Spleen (tissue), 11 donors: Measurements from ENCODE around the gene RXRB. TPM values are rescaled to one million over a fixed set of nuclear protein-coding genes. Genes with fewer than 3 reads are reported as not detected.

Experiments
- DNase-seq: peaks from one replicate; pipeline ENCODE4 v3.0.0-alpha.2; 2020
- H3K27ac ChIP-seq, 8 donors: fragments of 200-600 bp; sonication (generic) in 7 of 8; 1 replicate in 4 of 8; 2 replicates in 4 of 8; pipeline versions ENCODE4 v1.5.0 to v1.8.0; 2016 to 2021; ENCODE audit warnings: inconsistent platforms in 4 of 8, mild to moderate bottlenecking in 4 of 8, moderate library complexity in 1 of 8
- H3K27me3 ChIP-seq, 7 donors: fragments of 200-600 bp; sonication (generic) in 6 of 7; replicated peaks in 1 of 7; 1 replicate in 4 of 7; 2 replicates in 3 of 7; pipeline versions ENCODE4 v1.5.0 to v1.8.0; 2016 to 2021; ENCODE audit warnings: inconsistent platforms in 3 of 7, mild to moderate bottlenecking in 1 of 7
- H3K36me3 ChIP-seq, 6 donors: fragments of 200-600 bp; sonication (generic) in 5 of 6; 1 replicate in 4 of 6; 2 replicates in 2 of 6; pipeline versions ENCODE4 v1.5.0 to v1.8.0; 2016 to 2021; ENCODE audit warnings: inconsistent platforms in 2 of 6
- H3K4me1 ChIP-seq, 6 donors: fragments of 200-600 bp; sonication (generic) in 5 of 6; 1 replicate in 3 of 6; 2 replicates in 3 of 6; pipeline versions ENCODE4 v1.5.0 to v1.8.0; 2016 to 2021; ENCODE audit warnings: inconsistent platforms in 3 of 6
- H3K4me3 ChIP-seq, 8 donors: fragments of 200-600 bp; sonication (generic) in 7 of 8; 1 replicate in 4 of 8; 2 replicates in 4 of 8; pipeline versions ENCODE4 v1.5.0 to v1.8.0; 2016 to 2021; ENCODE audit warnings: inconsistent platforms in 4 of 8, mild to moderate bottlenecking in 4 of 8, moderate library complexity in 2 of 8
- H3K9me3 ChIP-seq, 8 donors: fragments of 200-600 bp; sonication (generic) in 7 of 8; 1 replicate in 4 of 8; 2 replicates in 4 of 8; pipeline versions ENCODE4 v1.5.0 to v1.8.0; 2016 to 2021; ENCODE audit warnings: inconsistent platforms in 4 of 8
- POLR2A ChIP-seq, 3 donors: fragments of 450-650 bp; IDR thresholded peaks; one replicate each; pipeline ENCODE4 v1.5.1; 2017; ENCODE audit warnings: antibody characterized with exemption in 3 of 3, mild to moderate bottlenecking in 1 of 3
- POLR2AphosphoS5 ChIP-seq, 3 donors: sonication (generic); formaldehyde crosslinking; IDR thresholded peaks; one replicate each; pipeline ENCODE4 v1.5.1; 2017; ENCODE audit warnings: antibody characterized with exemption in 3 of 3
- WGBS, 5 donors: extraction: QIAGEN DNeasy Blood & Tissue Kit in 3 of 5; methylation state at CpG; one replicate each; pipeline versions ENCODE4 v1.1.5 to v1.1.7; 2013 to 2018; 5-methylcytosine and 5-hydroxymethylcytosine counted together
- intact Hi-C: fragments of 100-400 bp; cut with DNase I; formaldehyde crosslinking; loops from one replicate; pipeline ENCODE4 v1.15.0; 2023; ENCODE audit warnings: low total_unique reads
- polyA plus RNA-seq, 3 donors: library from polyadenylated mRNA; stranded (reverse); fragments of 200-250 nt; gene quantifications; one replicate each; pipeline ENCODE4 v1.2.1, GENCODE V29; 2013
- total RNA-seq, 7 donors: library from RNA; depleted of rRNA in 3 of 7; stranded (reverse); fragments of >200 nt in 3 of 7; fragmentation: NEBNext Ultra II Directional in 4 of 7; extraction: Animal tissue kit (Norgen Biotek cat#: 25700) in 4 of 7; gene quantifications; one replicate each; pipeline versions ENCODE4 v1.1.0 to v1.2.1, GENCODE V29; 2016 to 2021
- TF ChIP-seq, protein P1 (sequence below), 11 experiments: fragments of 200-600 bp in 7 of 11; fragments of 450-650 bp in 4 of 11; sonication (generic) in 4 of 11; IDR thresholded peaks in 8 of 11; conservative IDR thresholded peaks in 3 of 11; 1 replicate in 7 of 11; 2 replicates in 4 of 11; pipeline versions ENCODE4 v1.4.0 to v1.8.0; 2016 to 2021; ENCODE audit warnings: antibody characterized with exemption in 11 of 11, inconsistent platforms in 4 of 11, mild to moderate bottlenecking in 1 of 11
- donor health status: healthy with polysubstance abuse.
- donor health status: DM: no; HTN: no; CAD: no; lungs with moderate emphysema.
- donor health status: DM: no; HTN: no; CAD: no.
- donor health status: Bipolar disorder and iron deficiency.
- donor health status: healthy.
- donor health status: DM: no; HTN: no; CAD: no.
- donor health status: DM: yes; HTN: yes; CAD: no.

RXRB gene
- total and polyA plus RNA-seq, 10 donors, result 29.1 to 72.4 (median 53.6) TPM

DNA sequence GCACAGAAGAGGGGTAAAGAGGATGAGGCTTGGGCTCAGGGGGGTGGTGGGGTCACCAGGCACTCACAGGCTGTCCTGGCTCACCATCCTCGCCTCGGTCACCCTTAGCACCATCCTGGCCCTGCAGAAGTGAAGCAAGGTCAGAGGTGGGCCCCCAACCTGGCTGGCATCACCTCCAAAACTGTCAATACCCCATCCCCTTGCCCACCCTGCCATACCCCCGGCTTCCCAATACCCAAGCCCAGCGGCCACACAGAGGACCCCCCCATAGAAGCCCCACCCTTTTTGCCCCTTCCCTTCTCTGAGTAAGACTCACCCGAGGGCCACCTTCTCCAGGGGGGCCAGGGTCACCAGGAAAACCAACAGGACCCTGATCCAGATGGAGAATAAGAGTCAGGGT lies 31.8 kb downstream of the RXRB start:
- TF ChIP-seq POLR2A (IDR thresholded peaks at IDR 0.05) (no peak), POLR2AphosphoS5 (IDR thresholded peaks at IDR 0.05) (no peak)
- TF ChIP-seq, protein P1, sequence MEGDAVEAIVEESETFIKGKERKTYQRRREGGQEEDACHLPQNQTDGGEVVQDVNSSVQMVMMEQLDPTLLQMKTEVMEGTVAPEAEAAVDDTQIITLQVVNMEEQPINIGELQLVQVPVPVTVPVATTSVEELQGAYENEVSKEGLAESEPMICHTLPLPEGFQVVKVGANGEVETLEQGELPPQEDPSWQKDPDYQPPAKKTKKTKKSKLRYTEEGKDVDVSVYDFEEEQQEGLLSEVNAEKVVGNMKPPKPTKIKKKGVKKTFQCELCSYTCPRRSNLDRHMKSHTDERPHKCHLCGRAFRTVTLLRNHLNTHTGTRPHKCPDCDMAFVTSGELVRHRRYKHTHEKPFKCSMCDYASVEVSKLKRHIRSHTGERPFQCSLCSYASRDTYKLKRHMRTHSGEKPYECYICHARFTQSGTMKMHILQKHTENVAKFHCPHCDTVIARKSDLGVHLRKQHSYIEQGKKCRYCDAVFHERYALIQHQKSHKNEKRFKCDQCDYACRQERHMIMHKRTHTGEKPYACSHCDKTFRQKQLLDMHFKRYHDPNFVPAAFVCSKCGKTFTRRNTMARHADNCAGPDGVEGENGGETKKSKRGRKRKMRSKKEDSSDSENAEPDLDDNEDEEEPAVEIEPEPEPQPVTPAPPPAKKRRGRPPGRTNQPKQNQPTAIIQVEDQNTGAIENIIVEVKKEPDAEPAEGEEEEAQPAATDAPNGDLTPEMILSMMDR (IDR thresholded peaks at IDR 0.05 in 8 of 11, conservative IDR thresholded peaks at IDR 0.05 in 3 of 11), result no peak
- intact Hi-C loops, result no loop called here
- DNase-seq, result peak; percentile 30
- H3K4me1 ChIP-seq, result no peaks in the 10 kb centered on the region
- no peak overlapping the region for H3K4me3 ChIP-seq
- WGBS, 5 donors, result 58 to 78% (median 70%) methylated on average over 5 of the region's 5 CpGs
- no peaks in the 10 kb centered on the region for H3K36me3 ChIP-seq
- no peaks in the 10 kb centered on the region for H3K9me3 ChIP-seq
- H3K27ac ChIP-seq, result no peak overlapping the region
- H3K27me3 ChIP-seq, result peaks cover 0 to 6% (median 0%) of the 10 kb centered on the region in 7 donors

DNA sequence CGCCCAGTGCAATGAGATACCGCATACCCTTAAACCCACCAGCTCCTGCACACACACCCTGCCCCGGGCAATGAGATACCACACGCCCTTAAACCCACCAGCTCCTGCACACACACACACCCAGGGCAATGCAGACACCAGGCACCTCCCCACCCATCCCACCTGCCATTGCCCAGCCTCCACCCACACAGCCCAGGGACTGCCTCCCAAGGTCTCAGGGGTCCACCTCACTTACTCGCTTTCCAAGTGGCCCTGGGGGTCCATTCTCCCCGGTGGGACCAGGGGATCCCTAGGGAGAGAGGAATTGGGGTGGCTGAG lies 32.2 kb downstream of the RXRB start:
- H3K4me1 ChIP-seq, result no peaks in the 10 kb centered on the region
- intact Hi-C loops, result no loop called here
- H3K27me3 ChIP-seq, result peaks cover 0 to 6% (median 0%) of the 10 kb centered on the region in 7 donors
- no peaks in the 10 kb centered on the region for H3K36me3 ChIP-seq
- no peak for TF ChIP-seq POLR2AphosphoS5 (IDR thresholded peaks at IDR 0.05)
- no peak for TF ChIP-seq POLR2A (IDR thresholded peaks at IDR 0.05)
- TF ChIP-seq, protein P1 (IDR thresholded peaks at IDR 0.05 in 8 of 11, conservative IDR thresholded peaks at IDR 0.05 in 3 of 11), result no peak
- H3K27ac ChIP-seq, result no peak overlapping the region
- 66 to 85% (median 76%) methylated on average over 6 of the region's 6 CpGs for WGBS, 5 donors
- no peaks in the 10 kb centered on the region for H3K9me3 ChIP-seq
- H3K4me3 ChIP-seq, result no peak overlapping the region
- peak; percentile 36 for DNase-seq

DNA sequence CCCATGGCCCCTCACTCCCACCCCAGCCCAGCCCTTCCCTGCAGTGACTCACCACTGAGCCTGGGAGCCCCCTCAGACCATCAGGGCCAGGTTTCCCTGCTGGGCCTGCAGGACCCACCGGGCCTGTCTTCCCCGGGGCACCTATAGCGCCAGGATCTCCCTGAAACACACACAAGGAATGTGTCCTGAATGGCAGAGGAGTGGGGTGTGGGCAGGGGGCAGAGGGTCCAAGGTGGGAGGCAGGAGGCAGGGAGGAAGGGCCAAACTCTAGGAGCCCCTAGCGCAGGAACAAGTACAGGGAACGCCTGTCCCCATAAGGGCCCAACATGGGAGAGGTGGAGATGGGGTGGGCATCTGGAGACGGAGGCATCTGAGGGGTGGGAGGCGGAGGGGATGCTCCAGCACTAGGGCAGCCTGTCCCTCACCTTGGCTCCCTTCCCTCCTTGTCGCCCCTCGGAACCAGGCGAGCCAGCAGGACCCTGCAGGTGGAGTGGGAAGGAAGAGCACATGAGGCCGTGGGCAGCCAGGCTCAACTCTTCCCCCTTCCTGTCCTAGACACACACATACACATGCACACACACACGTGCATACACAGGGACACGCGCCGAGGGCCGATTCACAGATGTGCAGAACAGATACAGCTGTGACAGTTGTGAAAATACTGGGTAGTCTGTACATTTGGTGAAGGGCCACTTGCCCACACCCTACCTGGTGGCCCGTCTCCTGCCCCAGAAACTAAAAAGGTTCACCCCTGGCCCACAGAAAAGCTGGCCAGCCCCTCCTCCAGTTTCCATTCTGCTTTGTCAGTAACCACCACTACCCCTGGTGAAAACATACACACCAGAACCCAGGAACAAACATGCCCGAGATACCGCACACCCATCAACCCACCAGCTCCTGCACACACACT lies 32.8 kb downstream of the RXRB start:
- no peaks in the 10 kb centered on the region for H3K4me1 ChIP-seq
- no peaks in the 10 kb centered on the region for H3K36me3 ChIP-seq
- H3K9me3 ChIP-seq, result no peaks in the 10 kb centered on the region
- no peak overlapping the region for H3K4me3 ChIP-seq
- H3K27me3 ChIP-seq, result peaks cover 0 to under 1% (median 0%) of the 10 kb centered on the region in 7 donors
- intact Hi-C loops, result no loop called here
- TF ChIP-seq POLR2AphosphoS5 (IDR thresholded peaks at IDR 0.05), result no peak
- TF ChIP-seq, protein P1 (IDR thresholded peaks at IDR 0.05 in 8 of 11, conservative IDR thresholded peaks at IDR 0.05 in 3 of 11), result no peak
- TF ChIP-seq POLR2A (IDR thresholded peaks at IDR 0.05), result no peak
- no peak overlapping the region for H3K27ac ChIP-seq
- 84 to 93% (median 86%) methylated on average over 14 to 19 of the region's 19 CpGs for whole genome bisulfite sequencing, 5 donors
- DNase-seq, result peak; percentile 64

DNA sequence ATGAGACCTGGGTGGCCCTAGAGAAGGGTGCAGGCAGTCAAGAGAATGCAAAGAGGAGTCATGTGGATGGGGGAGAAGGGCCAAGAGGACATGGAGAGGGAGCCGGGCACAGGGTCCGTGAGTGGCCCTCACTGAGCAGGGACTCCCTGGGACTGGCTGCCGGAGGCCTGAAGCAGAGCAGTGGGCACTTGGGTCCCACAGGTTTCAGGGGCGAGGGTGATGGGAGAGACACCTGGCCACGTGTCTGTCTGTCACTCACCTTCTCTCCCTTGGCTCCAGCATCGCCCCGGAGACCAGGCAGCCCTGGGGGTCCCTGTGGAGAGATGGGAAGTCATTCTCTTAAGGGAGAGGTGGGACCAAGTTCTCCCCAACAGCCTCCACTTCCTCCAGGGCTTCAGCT lies 33.7 kb downstream of the RXRB start:
- TF ChIP-seq POLR2A (IDR thresholded peaks at IDR 0.05) (no peak), POLR2AphosphoS5 (IDR thresholded peaks at IDR 0.05) (no peak)
- TF ChIP-seq, protein P1 (IDR thresholded peaks at IDR 0.05 in 8 of 11, conservative IDR thresholded peaks at IDR 0.05 in 3 of 11), result no peak
- Histone ChIP-seq H3K27me3 (no peaks in the 10 kb centered on the region), H3K4me1 (peaks cover 0 to 8% (median 4%) of the 10 kb centered on the region in 6 donors), H3K36me3 (no peaks in the 10 kb centered on the region), H3K4me3 (no peak overlapping the region), H3K27ac (no peak overlapping the region), H3K9me3 (no peaks in the 10 kb centered on the region)
- intact Hi-C loops, result no loop called here
- DNase-seq, result peak; percentile 58
- 84 to 90% (median 86%) methylated on average over 7 of the region's 7 CpGs for WGBS, 5 donors
